Spleen (tissue), 11 donors: ENCODE measurements around the gene ATP5F1D. TPM values are rescaled to one million over a fixed set of nuclear protein-coding genes. Genes with fewer than 3 reads are reported as not detected.
A peak's percentile ranks its signal among the peaks of the same experiment; 100 is the strongest.

Source experiments
- DNase-seq: peaks from one replicate; pipeline ENCODE4 v3.0.0-alpha.2; 2020
- H3K27ac ChIP-seq, 8 donors: fragments of 200-600 bp; sonication (generic) in 7 of 8; 1 replicate in 4 of 8; 2 replicates in 4 of 8; pipeline versions ENCODE4 v1.5.0 to v1.8.0; 2016 to 2021; ENCODE audit warnings: inconsistent platforms in 4 of 8, mild to moderate bottlenecking in 4 of 8, moderate library complexity in 1 of 8
- H3K27me3 ChIP-seq, 7 donors: fragments of 200-600 bp; sonication (generic) in 6 of 7; replicated peaks in 1 of 7; 1 replicate in 4 of 7; 2 replicates in 3 of 7; pipeline versions ENCODE4 v1.5.0 to v1.8.0; 2016 to 2021; ENCODE audit warnings: inconsistent platforms in 3 of 7, mild to moderate bottlenecking in 1 of 7
- H3K36me3 ChIP-seq, 6 donors: fragments of 200-600 bp; sonication (generic) in 5 of 6; 1 replicate in 4 of 6; 2 replicates in 2 of 6; pipeline versions ENCODE4 v1.5.0 to v1.8.0; 2016 to 2021; ENCODE audit warnings: inconsistent platforms in 2 of 6
- H3K4me1 ChIP-seq, 6 donors: fragments of 200-600 bp; sonication (generic) in 5 of 6; 1 replicate in 3 of 6; 2 replicates in 3 of 6; pipeline versions ENCODE4 v1.5.0 to v1.8.0; 2016 to 2021; ENCODE audit warnings: inconsistent platforms in 3 of 6
- H3K4me3 ChIP-seq, 8 donors: fragments of 200-600 bp; sonication (generic) in 7 of 8; 1 replicate in 4 of 8; 2 replicates in 4 of 8; pipeline versions ENCODE4 v1.5.0 to v1.8.0; 2016 to 2021; ENCODE audit warnings: inconsistent platforms in 4 of 8, mild to moderate bottlenecking in 4 of 8, moderate library complexity in 2 of 8
- H3K9me3 ChIP-seq, 8 donors: fragments of 200-600 bp; sonication (generic) in 7 of 8; 1 replicate in 4 of 8; 2 replicates in 4 of 8; pipeline versions ENCODE4 v1.5.0 to v1.8.0; 2016 to 2021; ENCODE audit warnings: inconsistent platforms in 4 of 8
- POLR2A ChIP-seq, 3 donors: fragments of 450-650 bp; IDR thresholded peaks; one replicate each; pipeline ENCODE4 v1.5.1; 2017; ENCODE audit warnings: antibody characterized with exemption in 3 of 3, mild to moderate bottlenecking in 1 of 3
- POLR2AphosphoS5 ChIP-seq, 3 donors: sonication (generic); formaldehyde crosslinking; IDR thresholded peaks; one replicate each; pipeline ENCODE4 v1.5.1; 2017; ENCODE audit warnings: antibody characterized with exemption in 3 of 3
- WGBS, 5 donors: extraction: QIAGEN DNeasy Blood & Tissue Kit in 3 of 5; methylation state at CpG; one replicate each; pipeline versions ENCODE4 v1.1.5 to v1.1.7; 2013 to 2018; 5-methylcytosine and 5-hydroxymethylcytosine counted together
- intact Hi-C: fragments of 100-400 bp; cut with DNase I; formaldehyde crosslinking; loops from one replicate; pipeline ENCODE4 v1.15.0; 2023; ENCODE audit warnings: low total_unique reads
- polyA plus RNA-seq, 3 donors: library from polyadenylated mRNA; stranded (reverse); fragments of 200-250 nt; gene quantifications; one replicate each; pipeline ENCODE4 v1.2.1, GENCODE V29; 2013
- total RNA-seq, 7 donors: library from RNA; depleted of rRNA in 3 of 7; stranded (reverse); fragments of >200 nt in 3 of 7; fragmentation: NEBNext Ultra II Directional in 4 of 7; extraction: Animal tissue kit (Norgen Biotek cat#: 25700) in 4 of 7; gene quantifications; one replicate each; pipeline versions ENCODE4 v1.1.0 to v1.2.1, GENCODE V29; 2016 to 2021
- TF ChIP-seq, protein P1 (sequence below), 11 experiments: fragments of 200-600 bp in 7 of 11; fragments of 450-650 bp in 4 of 11; sonication (generic) in 4 of 11; IDR thresholded peaks in 8 of 11; conservative IDR thresholded peaks in 3 of 11; 1 replicate in 7 of 11; 2 replicates in 4 of 11; pipeline versions ENCODE4 v1.4.0 to v1.8.0; 2016 to 2021; ENCODE audit warnings: antibody characterized with exemption in 11 of 11, inconsistent platforms in 4 of 11, mild to moderate bottlenecking in 1 of 11
- donor health status: healthy with polysubstance abuse.
- donor health status: DM: no; HTN: no; CAD: no; lungs with moderate emphysema.
- donor health status: DM: no; HTN: no; CAD: no.
- donor health status: Bipolar disorder and iron deficiency.
- donor health status: healthy.
- donor health status: DM: no; HTN: no; CAD: no.
- donor health status: DM: yes; HTN: yes; CAD: no.

ATP5F1D gene
- total and polyA plus RNA-seq, 10 donors = 49.1 to 166 (median 121) TPM

DNA sequence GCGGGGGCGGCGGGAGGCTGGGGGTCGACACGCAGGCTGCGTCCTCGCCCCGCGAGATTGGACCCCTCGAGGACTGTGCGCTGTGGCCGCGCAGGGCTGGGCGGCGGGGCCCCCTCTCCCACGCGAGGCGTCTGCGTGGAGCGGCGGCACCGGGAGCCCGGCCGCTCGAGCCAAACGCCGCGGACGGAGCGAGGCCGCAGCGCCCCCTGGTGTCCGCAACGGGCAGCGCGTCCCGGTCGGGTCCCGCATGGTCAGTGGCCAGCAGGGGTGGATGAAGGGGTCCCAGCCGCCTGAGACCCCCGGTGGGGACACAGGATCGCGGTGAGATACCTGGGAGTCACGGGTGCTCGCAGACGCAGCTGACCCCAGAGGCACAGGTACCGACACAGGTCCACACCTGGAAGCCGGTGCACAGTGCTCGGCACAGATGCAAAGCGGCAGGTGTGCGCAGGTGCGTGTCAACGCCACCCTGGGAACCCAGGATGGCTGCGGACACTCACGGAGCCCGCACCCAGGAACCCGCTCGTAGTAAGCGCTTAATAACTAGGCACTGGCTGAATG lies 25.4 kb downstream of the ATP5F1D start:
- peak; percentile 97 for DNase-seq
- Histone ChIP-seq H3K9me3 (no peaks in the 10 kb centered on the region), H3K36me3 (peaks cover 0 to 20% (median 15%) of the 10 kb centered on the region in 6 donors), H3K4me1 (peaks cover 73 to 96% (median 94%) of the 10 kb centered on the region in 6 donors), H3K4me3 (peak overlapping the region; percentile 47 to 90 (median 58)), H3K27me3 (no peaks in the 10 kb centered on the region), H3K27ac (peak overlapping the region; percentile 74 to 100 (median 92))
- TF ChIP-seq POLR2A (IDR thresholded peaks at IDR 0.05) (no peak), POLR2AphosphoS5 (IDR thresholded peaks at IDR 0.05) (peak; percentile 61 to 74 (median 66))
- TF ChIP-seq, protein P1, sequence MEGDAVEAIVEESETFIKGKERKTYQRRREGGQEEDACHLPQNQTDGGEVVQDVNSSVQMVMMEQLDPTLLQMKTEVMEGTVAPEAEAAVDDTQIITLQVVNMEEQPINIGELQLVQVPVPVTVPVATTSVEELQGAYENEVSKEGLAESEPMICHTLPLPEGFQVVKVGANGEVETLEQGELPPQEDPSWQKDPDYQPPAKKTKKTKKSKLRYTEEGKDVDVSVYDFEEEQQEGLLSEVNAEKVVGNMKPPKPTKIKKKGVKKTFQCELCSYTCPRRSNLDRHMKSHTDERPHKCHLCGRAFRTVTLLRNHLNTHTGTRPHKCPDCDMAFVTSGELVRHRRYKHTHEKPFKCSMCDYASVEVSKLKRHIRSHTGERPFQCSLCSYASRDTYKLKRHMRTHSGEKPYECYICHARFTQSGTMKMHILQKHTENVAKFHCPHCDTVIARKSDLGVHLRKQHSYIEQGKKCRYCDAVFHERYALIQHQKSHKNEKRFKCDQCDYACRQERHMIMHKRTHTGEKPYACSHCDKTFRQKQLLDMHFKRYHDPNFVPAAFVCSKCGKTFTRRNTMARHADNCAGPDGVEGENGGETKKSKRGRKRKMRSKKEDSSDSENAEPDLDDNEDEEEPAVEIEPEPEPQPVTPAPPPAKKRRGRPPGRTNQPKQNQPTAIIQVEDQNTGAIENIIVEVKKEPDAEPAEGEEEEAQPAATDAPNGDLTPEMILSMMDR (IDR thresholded peaks at IDR 0.05 in 8 of 11, conservative IDR thresholded peaks at IDR 0.05 in 3 of 11) = peak; percentile 93 to 99 (median 97)
- intact Hi-C loops = loop anchor here (2.0 kb wide), 1 partner anchor 22 kb away; no protein-coding TSS in a partner anchor
- 1 to 3% (median 1%) methylated on average over 13 to 59 of the region's 59 CpGs for WGBS, 5 donors

DNA sequence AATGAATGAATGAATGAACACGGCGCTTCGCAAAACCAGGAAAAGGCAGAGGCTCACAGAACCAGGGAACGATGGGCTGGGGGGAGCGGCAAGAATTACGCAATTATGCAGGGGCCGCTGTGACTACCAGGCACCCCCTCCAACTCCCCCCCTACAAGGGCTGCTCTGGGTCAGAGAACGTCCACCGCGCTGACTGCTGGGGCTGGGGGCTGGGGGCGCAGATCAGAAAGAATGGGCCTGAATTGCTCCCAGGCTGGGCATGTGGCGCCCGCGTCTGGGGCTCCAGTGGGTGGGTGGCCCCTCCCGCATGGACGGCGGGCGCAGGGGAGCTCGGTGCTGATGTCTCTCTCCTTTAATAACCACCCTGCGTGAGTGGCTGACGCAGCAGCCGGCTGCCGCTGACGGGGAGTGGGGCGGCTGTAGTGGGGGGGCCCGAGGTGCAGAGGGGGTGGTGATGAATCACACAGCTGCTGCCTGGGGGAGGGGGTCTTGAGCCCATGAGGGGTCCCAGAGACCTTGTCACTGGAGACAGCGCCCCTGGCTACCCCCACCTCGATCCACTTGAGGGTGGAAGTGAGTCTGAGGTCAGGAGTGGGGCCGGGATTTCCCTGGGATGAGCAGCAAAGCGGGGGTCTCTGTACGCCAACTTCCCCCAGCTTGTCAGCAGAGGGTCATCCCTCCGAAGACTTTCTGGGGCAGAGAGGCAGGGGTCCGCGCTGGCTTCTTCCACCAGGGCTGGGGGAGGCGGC lies 26.1 kb downstream of the ATP5F1D start:
- Histone ChIP-seq H3K4me1 (peaks cover 73 to 96% (median 94%) of the 10 kb centered on the region in 6 donors), H3K27me3 (no peaks in the 10 kb centered on the region), H3K9me3 (no peaks in the 10 kb centered on the region), H3K36me3 (peaks cover 0 to 26% (median 22%) of the 10 kb centered on the region in 6 donors), H3K27ac (peak overlapping the region in 3 of 8 donors; percentile 98 to 100 (median 100)), H3K4me3 (peak overlapping the region in 4 of 8 donors; percentile 57 to 90 (median 65))
- WGBS, 5 donors = 25 to 33% (median 28%) methylated on average over 21 to 35 of the region's 35 CpGs
- TF ChIP-seq POLR2AphosphoS5 (IDR thresholded peaks at IDR 0.05) (no peak), POLR2A (IDR thresholded peaks at IDR 0.05) (no peak)
- TF ChIP-seq, protein P1 (IDR thresholded peaks at IDR 0.05 in 8 of 11, conservative IDR thresholded peaks at IDR 0.05 in 3 of 11) = no peak
- DNase-seq = peak; percentile 87
- intact Hi-C loops = loop anchor here (2.0 kb wide), 1 partner anchor 23 kb away; no protein-coding TSS in a partner anchor

DNA sequence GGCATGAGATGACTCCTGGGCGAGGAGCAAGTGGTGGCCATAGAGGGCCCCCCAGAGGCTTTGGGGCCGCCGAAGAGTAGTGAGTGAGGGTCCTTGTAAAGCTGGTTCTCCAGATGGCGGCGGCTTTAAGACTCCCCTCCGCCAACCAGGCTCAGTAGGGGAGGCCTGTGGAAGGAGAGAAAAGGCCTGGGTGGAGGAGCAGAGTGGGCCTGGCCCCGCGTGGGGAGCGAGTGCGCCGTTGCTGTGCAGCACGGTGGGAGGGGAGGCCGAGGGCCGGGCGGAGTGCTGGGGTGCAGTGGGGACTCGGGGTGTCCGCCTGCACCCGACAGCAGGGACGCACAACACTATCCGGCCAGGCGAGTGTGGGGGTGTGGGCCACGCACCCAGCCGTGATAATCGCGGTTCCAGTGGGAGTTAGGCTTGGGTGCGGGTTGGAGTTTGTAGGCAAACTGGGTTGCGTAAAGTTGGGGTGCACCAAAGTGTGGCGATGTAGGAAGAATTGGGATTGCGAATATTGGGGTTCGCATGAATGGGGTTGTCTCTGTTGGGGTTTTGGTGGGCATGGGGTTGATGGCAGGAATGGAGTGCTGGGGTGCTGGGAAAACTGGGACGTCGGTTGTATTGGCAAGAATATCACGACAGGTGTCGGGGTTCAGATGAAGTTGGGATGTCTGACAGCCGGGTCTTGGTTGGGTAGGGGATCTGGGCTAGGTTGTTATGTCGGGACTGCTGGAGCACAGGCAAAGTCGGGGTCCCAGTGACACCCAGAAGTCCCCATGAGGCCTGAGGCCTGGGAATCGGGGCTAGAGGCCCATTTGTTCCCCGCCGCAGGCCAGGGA lies 26.9 kb downstream of the ATP5F1D start:
- peak; percentile 91 for DNase-seq
- Histone ChIP-seq H3K27ac (peak overlapping the region; percentile 92 to 100 (median 100)), H3K4me1 (peaks cover 77 to 96% (median 94%) of the 10 kb centered on the region in 6 donors), H3K4me3 (peak overlapping the region in 6 of 8 donors; percentile 60 to 91 (median 82)), H3K36me3 (peaks cover 4 to 34% (median 29%) of the 10 kb centered on the region in 6 donors), H3K9me3 (no peaks in the 10 kb centered on the region), H3K27me3 (no peaks in the 10 kb centered on the region)
- peak in 1 of 3 donors; percentile 4 for TF ChIP-seq POLR2AphosphoS5 (IDR thresholded peaks at IDR 0.05)
- TF ChIP-seq, protein P1 (IDR thresholded peaks at IDR 0.05 in 8 of 11, conservative IDR thresholded peaks at IDR 0.05 in 3 of 11) = peak in 2 of 11 experiments; percentile 2 to 8
- TF ChIP-seq POLR2A (IDR thresholded peaks at IDR 0.05) = no peak
- WGBS, 5 donors = 56 to 64% (median 58%) methylated on average over 40 of the region's 40 CpGs
- intact Hi-C loops = no loop called here
